Measurements from ENCODE around the gene GSG1L. TPM values are rescaled to one million over a fixed set of nuclear protein-coding genes. Genes with fewer than 3 reads are reported as not detected.

The GSG1L gene
- total RNA-seq, 1 experiment from 2014 or later = not detected

- H3K27ac ChIP-seq = no peak overlapping the region
- H2AFZ ChIP-seq = no peak overlapping the region
- ChIA-PET CTCF (no interaction called here), POLR2A (ENCODE audit: unreplicated experiment) (no interaction called here)
- no peaks in the 10 kb centered on the region for H3K4me1 ChIP-seq (replicated peaks; ENCODE audit: insufficient read depth)
- TF ChIP-seq CTCF (conservative IDR thresholded peaks at IDR 0.05) (no peak), EZH2 (IDR thresholded peaks at IDR 0.05; ENCODE audit: low read depth) (no peak)
- H4K20me1 ChIP-seq (ENCODE audit: insufficient read depth) = no peaks in the 10 kb centered on the region; the same call in 1 of the 2 replicates
- no peaks in the 10 kb centered on the region for H3K9me3 ChIP-seq (ENCODE audit: insufficient read depth, low read depth)
- no peak overlapping the region for H3K4me2 ChIP-seq
- no peak overlapping the region for H3K4me3 ChIP-seq
- intact Hi-C loops (cut with micrococcal nuclease; ENCODE audit: unreplicated experiment) = no loop called here
- no TSS peak for BruUV-seq (replicated peaks)
- peaks cover 11% of the 10 kb centered on the region for H3K27me3 ChIP-seq (ENCODE audit: insufficient read depth, low read depth)
- DNase-seq = no peak
- no peaks in the 10 kb centered on the region for H3K9me2 ChIP-seq (ENCODE audit: insufficient read depth)
- H3F3A ChIP-seq (ENCODE audit: insufficient read depth, low read depth) = no peaks in the 10 kb centered on the region
- no peaks in the 10 kb centered on the region for H3K79me2 ChIP-seq (ENCODE audit: low read depth)
- H3K36me3 ChIP-seq (ENCODE audit: low read depth) = no peaks in the 10 kb centered on the region
Observed at GRCh38 chr16:27789595-27790241, 273.8 kb downstream of the GSG1L start.

GRCh38 chr16:27789150-27789549 is 274.4 kb downstream of the GSG1L start:
- CTCF ChIA-PET = no interaction called here
- no TSS peak for BruUV-seq (replicated peaks)
- H3K4me3 ChIP-seq = no peak overlapping the region
- intact Hi-C loops (cut with micrococcal nuclease; ENCODE audit: unreplicated experiment) = no loop called here
- peaks cover 9% of the 10 kb centered on the region for H3K27me3 ChIP-seq (ENCODE audit: insufficient read depth, low read depth)
- TF ChIP-seq CTCF (conservative IDR thresholded peaks at IDR 0.05) = no peak
- no peak for TF ChIP-seq EZH2 (IDR thresholded peaks at IDR 0.05; ENCODE audit: low read depth)
- no peak overlapping the region for H3K4me2 ChIP-seq
- no peaks in the 10 kb centered on the region for H3K36me3 ChIP-seq (ENCODE audit: low read depth)
- no peaks in the 10 kb centered on the region; the same call in 1 of the 2 replicates for H4K20me1 ChIP-seq (ENCODE audit: insufficient read depth)
- DNase-seq = no peak
- no peak overlapping the region for H2AFZ ChIP-seq
- no peaks in the 10 kb centered on the region for H3F3A ChIP-seq (ENCODE audit: insufficient read depth, low read depth)
- H3K9me2 ChIP-seq (ENCODE audit: insufficient read depth) = no peaks in the 10 kb centered on the region
- no peaks in the 10 kb centered on the region for H3K4me1 ChIP-seq (replicated peaks; ENCODE audit: insufficient read depth)
- H3K27ac ChIP-seq = no peak overlapping the region
- H3K9me3 ChIP-seq (ENCODE audit: insufficient read depth, low read depth) = no peaks in the 10 kb centered on the region
- POLR2A ChIA-PET (ENCODE audit: unreplicated experiment) = no interaction called here
- H3K79me2 ChIP-seq (ENCODE audit: low read depth) = no peaks in the 10 kb centered on the region

GRCh38 chr16:27787665-27788064 is 275.8 kb downstream of the GSG1L start:
- Histone ChIP-seq H3K27ac (no peak overlapping the region), H2AFZ (no peak overlapping the region), H3K27me3 (ENCODE audit: insufficient read depth, low read depth) (peaks cover 9% of the 10 kb centered on the region), H3K36me3 (ENCODE audit: low read depth) (no peaks in the 10 kb centered on the region), H3K4me3 (no peak overlapping the region), H3F3A (ENCODE audit: insufficient read depth, low read depth) (no peaks in the 10 kb centered on the region), H3K4me1 (replicated peaks; ENCODE audit: insufficient read depth) (no peaks in the 10 kb centered on the region), H3K79me2 (ENCODE audit: low read depth) (no peaks in the 10 kb centered on the region), H4K20me1 (ENCODE audit: insufficient read depth) (no peaks in the 10 kb centered on the region; the same call in 1 of the 2 replicates), H3K4me2 (no peak overlapping the region), H3K9me2 (ENCODE audit: insufficient read depth) (no peaks in the 10 kb centered on the region), H3K9me3 (ENCODE audit: insufficient read depth, low read depth) (no peaks in the 10 kb centered on the region)
- ChIA-PET CTCF (no interaction called here), POLR2A (ENCODE audit: unreplicated experiment) (no interaction called here)
- intact Hi-C loops (cut with micrococcal nuclease; ENCODE audit: unreplicated experiment) = no loop called here
- no peak for DNase-seq
- TF ChIP-seq EZH2 (IDR thresholded peaks at IDR 0.05; ENCODE audit: low read depth) (no peak), CTCF (conservative IDR thresholded peaks at IDR 0.05) (no peak)
- no TSS peak for BruUV-seq (replicated peaks)

All from PC-9 (cell line).